ENCODE data around the gene OARD1. TPM values are rescaled to one million over a fixed set of nuclear protein-coding genes. Genes with fewer than 3 reads are reported as not detected.

OARD1 gene
- total and polyA plus RNA-seq, 2 of the 8 experiments (the other 6 are each of a cell fraction or from before 2014, with no cell fraction given): 16.8 to 35.8 TPM

GRCh38 chr6:41053041-41053440, 19.1 kb downstream of the OARD1 start, which contains the start of gene APOBEC2:
TSS of gene APOBEC2 (plus strand) at chr6:41053202. CDS start at chr6:41053348, 146 bp downstream.
- Histone ChIP-seq H3K23me2 (ENCODE audit: low read depth, low read length) (no peaks in the 10 kb centered on the region), H4K20me1 (replicated peaks in 1 of 2; ENCODE audit: control insufficient read depth in 1 of 2, insufficient read depth in 2 of 2, low read length in 2 of 2) (no peaks in the 10 kb centered on the region), H3K18ac (ENCODE audit: extremely low read depth, low read length) (no peak within 1 kb of the TSS), H4K91ac (replicated peaks; ENCODE audit: insufficient read length, low read length) (no peak within 1 kb of the TSS), H3K9ac (replicated peaks in 1 of 4; ENCODE audit: extremely low read depth in 1 of 4, low read depth in 3 of 4, low read length in 3 of 4) (no peak within 1 kb of the TSS), H3K4ac (replicated peaks; ENCODE audit: insufficient read length, low read depth, low read length) (no peak within 1 kb of the TSS), H3K79me2 (ENCODE audit: control insufficient read depth in 1 of 2, insufficient read depth in 2 of 2, low read length in 2 of 2) (no peaks in the 10 kb centered on the region), H2AFZ (ENCODE audit: low read length) (no peak within 1 kb of the TSS), H3K23ac (ENCODE audit: insufficient read length) (no peak within 1 kb of the TSS), H2BK20ac (ENCODE audit: low read length) (no peak within 1 kb of the TSS), H3K4me2 (ENCODE audit: insufficient read depth in 1 of 2, low read depth in 2 of 2, low read length in 2 of 2) (no peak within 1 kb of the TSS), H3K14ac (ENCODE audit: insufficient read length) (no peak within 1 kb of the TSS), H3K9me3 (ENCODE audit: insufficient read depth in 2 of 2, low read depth in 1 of 2, low read length in 1 of 2) (no peaks in the 10 kb centered on the region), H3K4me1 (replicated peaks in 1 of 4; ENCODE audit: control insufficient read depth in 3 of 4, insufficient read depth in 4 of 4, low read length in 3 of 4) (peaks cover 0 to 5% (median 0%) of the 10 kb centered on the region in 4 experiments; a peak in 2 of 7 replicates), H4K5ac (ENCODE audit: insufficient read length, low read depth, low read length) (no peak within 1 kb of the TSS), H2BK15ac (ENCODE audit: low read length) (no peak within 1 kb of the TSS), H2BK12ac (ENCODE audit: low read depth, low read length) (no peak within 1 kb of the TSS), H4K8ac (ENCODE audit: extremely low read depth, insufficient read depth, low read length) (no peak within 1 kb of the TSS), H2BK120ac (replicated peaks; ENCODE audit: low read depth, low read length) (no peak within 1 kb of the TSS), H3K56ac (replicated peaks; ENCODE audit: insufficient read length, low read depth, low read length) (no peak within 1 kb of the TSS), H2BK5ac (ENCODE audit: low read depth, low read length) (no peak within 1 kb of the TSS), H3K79me1 (ENCODE audit: low read depth, low read length) (no peaks in the 10 kb centered on the region), H3K4me3 (ENCODE audit: extremely low read depth in 1 of 4, insufficient read depth in 2 of 4, low read depth in 3 of 4, low read length in 4 of 4) (no peak within 1 kb of the TSS), H3K36me3 (ENCODE audit: control insufficient read depth in 2 of 4, insufficient read depth in 4 of 4, low read length in 3 of 4) (no peaks in the 10 kb centered on the region), H3K27me3 (replicated peaks in 1 of 4; ENCODE audit: control insufficient read depth in 3 of 4, extremely low read depth in 1 of 4, insufficient read depth in 3 of 4, low read length in 3 of 4) (no peaks in the 10 kb centered on the region), H2AK5ac (ENCODE audit: low read depth, low read length) (no peak within 1 kb of the TSS), H3K27ac (ENCODE audit: low read depth, low read length) (no peak within 1 kb of the TSS)
- ChIA-PET POLR2A (ENCODE audit: partially characterized antibody) (interaction anchor here (0.8 to 2.1 kb wide), 4 partner anchors 8 to 19 kb away, joined by 3 to 6 read pairs (median 6); partner anchors contain the start of genes NFYA and OARD1), CTCF (ENCODE audit: partially characterized antibody) (interaction anchor here (1.5 to 6.7 kb wide), 5 partner anchors 13 to 158 kb away, joined by 7 to 48 read pairs (median 14); partner anchors contain the start of gene UNC5CL)
- DNase-seq (ENCODE audit: low read depth in 1 of 2, low spot score in 2 of 2) (no peak), FAIRE-seq (no peak)
- WGBS, 2 experiments (ENCODE audit: extremely low coverage in 1 of 2, insufficient coverage in 1 of 2, insufficient read length in 1 of 2, insufficient replicate concordance in 2 of 2, low coverage in 1 of 2, low lambda C conversion rate in 2 of 2, missing lambda C conversion rate in 1 of 2): 76% methylated on average over 5 of the region's 5 CpGs; no CpG with 5 or more reads in 1 of the 2 experiments
- no peak for TF ChIP-seq CBX5 (IDR thresholded peaks at IDR 0.05; ENCODE audit: low read depth, low read length)
- TF ChIP-seq RNF2 (IDR thresholded peaks at IDR 0.05; ENCODE audit: borderline replicate concordance, low read depth, low read length, missing control alignments, poor library complexity, severe bottlenecking): no peak
- no peak for TF ChIP-seq ASH2L (IDR thresholded peaks at IDR 0.05; ENCODE audit: low read length)
- no peak for TF ChIP-seq ZNF274 (IDR thresholded peaks at IDR 0.05; ENCODE audit: borderline replicate concordance, extremely low read depth, low read length)
- TF ChIP-seq FOSL1 (IDR thresholded peaks at IDR 0.05; ENCODE audit: insufficient read depth, low read depth, low read length): no peak
- TF ChIP-seq, protein P1, sequence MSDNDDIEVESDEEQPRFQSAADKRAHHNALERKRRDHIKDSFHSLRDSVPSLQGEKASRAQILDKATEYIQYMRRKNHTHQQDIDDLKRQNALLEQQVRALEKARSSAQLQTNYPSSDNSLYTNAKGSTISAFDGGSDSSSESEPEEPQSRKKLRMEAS (IDR thresholded peaks at IDR 0.05): no peak
- TF ChIP-seq PHF8 (conservative IDR thresholded peaks at IDR 0.05; ENCODE audit: low read depth, low read length): no peak
- TF ChIP-seq MAFK (IDR thresholded peaks at IDR 0.05; ENCODE audit: low read depth, low read length): no peak
- TF ChIP-seq SRF (IDR thresholded peaks at IDR 0.05; ENCODE audit: low read depth, low read length): no peak
- TF ChIP-seq BACH1 (IDR thresholded peaks at IDR 0.05; ENCODE audit: low read length): no peak
- TF ChIP-seq BRCA1 (IDR thresholded peaks at IDR 0.05; ENCODE audit: low read depth, low read length): no peak
- TF ChIP-seq KDM5A (IDR thresholded peaks at IDR 0.05; ENCODE audit: low read length): no peak
- TF ChIP-seq SP4 (IDR thresholded peaks at IDR 0.05; ENCODE audit: low read length): no peak
- no peak for TF ChIP-seq JUND (IDR thresholded peaks at IDR 0.05; ENCODE audit: low read length)
- TF ChIP-seq POLR2AphosphoS5 (IDR thresholded peaks at IDR 0.05; ENCODE audit: low read depth, low read length): no peak
